GM23248 (cell line): Measurements from ENCODE around the gene DNPH1. TPM values are rescaled to one million over a fixed set of nuclear protein-coding genes. Genes with fewer than 3 reads are reported as not detected.

ENCODE experiments used
- DNase-seq: peaks from one replicate; pipeline ENCODE4 v3.0.0-alpha.2; 2015
- H2AFZ ChIP-seq: fragments of 200-600 bp; sonication (generic); 2 replicates; pipeline ENCODE4 v1.6.1; 2016; ENCODE audit warnings: antibody characterized with exemption
- H3F3A ChIP-seq: fragments of 200-600 bp; sonication (generic); 2 replicates; pipeline ENCODE4 v1.6.1; 2016; ENCODE audit warnings: mild to moderate bottlenecking, antibody characterized with exemption, mixed run types; ENCODE audit not compliant: insufficient read depth
- H3K27ac ChIP-seq: fragments of 200-600 bp; sonication (generic); 2 replicates; pipeline ENCODE4 v1.5.1; 2016; ENCODE audit warnings: mild to moderate bottlenecking
- H3K27me3 ChIP-seq: fragments of 200-600 bp; sonication (generic); replicated peaks from 2 replicates; pipeline ENCODE4 v1.6.1; 2016; ENCODE audit warnings: mild to moderate bottlenecking; ENCODE audit not compliant: insufficient read depth
- H3K36me3 ChIP-seq: fragments of 200-600 bp; sonication (generic); 2 replicates; pipeline ENCODE4 v1.6.1; 2016; ENCODE audit warnings: low read depth, mild to moderate bottlenecking
- H3K4me1 ChIP-seq: fragments of 200-600 bp; sonication (generic); 2 replicates; pipeline ENCODE4 v1.6.1; 2016; ENCODE audit warnings: mild to moderate bottlenecking; ENCODE audit not compliant: insufficient read depth
- H3K4me2 ChIP-seq: fragments of 200-600 bp; sonication (generic); one replicate; pipeline ENCODE4 v1.6.1; 2016; ENCODE audit warnings: mild to moderate bottlenecking; ENCODE audit not compliant: unreplicated experiment
- H3K4me3 ChIP-seq: fragments of 200-600 bp; sonication (generic); 2 replicates; pipeline ENCODE4 v1.5.1; 2016; ENCODE audit warnings: mild to moderate bottlenecking
- H3K79me2 ChIP-seq: fragments of 200-600 bp; sonication (generic); 2 replicates; pipeline ENCODE4 v1.6.1; 2016; ENCODE audit warnings: mild to moderate bottlenecking; ENCODE audit not compliant: insufficient read depth
- H3K9ac ChIP-seq: fragments of 200-600 bp; sonication (generic); 2 replicates; pipeline ENCODE4 v1.6.1; 2016; ENCODE audit warnings: mild to moderate bottlenecking
- H3K9me2 ChIP-seq: fragments of 200-600 bp; sonication (generic); 2 replicates; pipeline ENCODE4 v1.6.1; 2016; ENCODE audit warnings: mixed run types, mild to moderate bottlenecking, moderate library complexity; ENCODE audit not compliant: insufficient read depth
- H3K9me3 ChIP-seq: fragments of 200-600 bp; sonication (generic); one replicate; pipeline ENCODE4 v1.6.1; 2017; ENCODE audit warnings: low read depth
- H4K20me1 ChIP-seq: fragments of 200-600 bp; sonication (generic); 2 replicates; pipeline ENCODE4 v1.6.0; 2016; ENCODE audit not compliant: insufficient read depth
- EZH2 ChIP-seq: fragments of 200-600 bp; sonication (generic); IDR thresholded peaks from 2 replicates; pipeline ENCODE4 v1.6.1; 2018; ENCODE audit warnings: antibody characterized with exemption, mild to moderate bottlenecking; ENCODE audit not compliant: insufficient read depth, poor library complexity, severe bottlenecking
- EZH2phosphoT487 ChIP-seq: fragments of 200-600 bp; sonication (generic); IDR thresholded peaks from 2 replicates; pipeline ENCODE4 v1.6.1; 2018; ENCODE audit warnings: antibody characterized with exemption, moderate library complexity, mild to moderate bottlenecking, low read depth; ENCODE audit not compliant: insufficient read depth
- WGBS, 2 experiments: methylation state at CpG; one replicate each; pipeline ENCODE4 v1.1.6; 2015 to 2017; ENCODE audit warnings: low lambda C conversion rate in 2 of 2, low coverage in 1 of 2; ENCODE audit errors: missing lambda C conversion rate in 2 of 2; 5-methylcytosine and 5-hydroxymethylcytosine counted together
- in situ Hi-C: fragments of 300-500 bp; cut with MboI; formaldehyde crosslinking; loops from 2 replicates; pipeline ENCODE4 v1.15.0; 2020
- polyA plus RNA-seq: library from polyadenylated mRNA; unstranded; fragments of >200 nt; fragmentation: Nextera tagmentation; extraction: Ambion mirVana; gene quantifications from 2 replicates; pipeline ENCODE4 v1.2.1, GENCODE V29; 2016
- total RNA-seq: library from RNA; depleted of rRNA; stranded (reverse); fragments of >200 nt; shearing (Covaris generic); gene quantifications from 2 replicates; pipeline ENCODE4 v1.2.3, GENCODE V29; 2014

Gene DNPH1
- total and polyA plus RNA-seq, 2 experiments from 2014 or later, result 93.6 to 94.8 TPM

DNA sequence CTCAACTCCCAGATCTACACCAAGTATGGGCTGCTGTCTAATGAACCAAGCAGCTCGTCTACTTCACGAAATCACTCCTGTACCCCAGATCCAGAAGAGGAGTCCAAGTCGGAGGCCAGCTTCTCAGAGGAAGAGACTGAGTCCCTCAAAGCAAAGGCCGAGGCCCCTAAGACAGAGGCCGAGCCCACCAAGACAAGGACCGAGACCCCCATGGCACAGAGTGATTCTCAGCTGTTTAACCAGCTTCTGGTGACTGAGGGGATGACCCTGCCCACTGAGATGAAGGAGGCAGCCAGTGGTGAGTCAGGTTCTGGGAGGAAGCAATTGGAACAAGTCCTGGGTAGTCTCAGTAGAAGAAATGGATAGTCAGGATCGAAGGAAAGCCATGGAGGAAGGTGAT lies 41.5 kb downstream of the DNPH1 start:
- Histone ChIP-seq H3K4me2 (no peak overlapping the region), H3K9me2 (no peaks in the 10 kb centered on the region)
- DNase-seq, result no peak

DNA sequence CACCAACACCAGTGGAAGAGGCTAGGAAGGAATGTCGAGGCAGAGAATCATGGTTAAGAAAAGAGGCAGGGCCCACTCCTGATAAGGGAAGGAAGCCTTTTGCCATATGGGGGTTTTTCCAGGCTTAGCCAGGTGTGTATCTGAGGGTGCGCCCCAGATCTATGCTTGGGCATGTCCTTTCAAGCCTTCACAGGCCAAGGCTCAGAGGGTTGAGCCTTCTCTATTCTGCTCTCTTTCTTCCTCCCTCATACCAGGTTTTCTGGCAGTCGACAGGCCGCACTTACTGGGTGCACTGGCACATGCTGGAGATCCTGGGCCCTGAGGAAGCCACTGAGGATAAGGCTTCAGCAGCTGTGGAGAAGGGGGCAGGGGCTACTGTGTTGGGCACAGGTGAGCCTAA lies 42.6 kb downstream of the DNPH1 start:
- Histone ChIP-seq H4K20me1 (no peaks in the 10 kb centered on the region), H2AFZ (no peak overlapping the region), H3K4me3 (no peak overlapping the region), H3K36me3 (peaks cover 9% of the 10 kb centered on the region; the same call in 1 of the 2 replicates), H3K9me2 (no peaks in the 10 kb centered on the region), H3K4me2 (no peak overlapping the region), H3K9ac (no peak overlapping the region), H3K4me1 (peaks cover 10% of the 10 kb centered on the region; the same call in 1 of the 2 replicates), H3K27me3 (no peaks in the 10 kb centered on the region), H3K9me3 (no peaks in the 10 kb centered on the region), H3K27ac (no peak overlapping the region), H3K79me2 (peaks cover 13% of the 10 kb centered on the region; the same call in 1 of the 2 replicates), H3F3A (peaks cover 1% of the 10 kb centered on the region; the same call in 1 of the 2 replicates)
- no peak for DNase-seq
- WGBS, 2 experiments, result 97 to 98% methylated on average over 4 of the region's 4 CpGs
- in situ Hi-C loops, result no loop called here
- TF ChIP-seq EZH2phosphoT487, result no peak
- TF ChIP-seq EZH2, result no peak

More for the DNA sequence above, 41.5 kb downstream of the DNPH1 start:
- H3K27me3 ChIP-seq, result no peaks in the 10 kb centered on the region
- H3K9me3 ChIP-seq, result no peaks in the 10 kb centered on the region
- no peak overlapping the region for H3K27ac ChIP-seq
- peaks cover 5% of the 10 kb centered on the region; the same call in 1 of the 2 replicates for H3K4me1 ChIP-seq
- no peaks in the 10 kb centered on the region for H3F3A ChIP-seq
- H4K20me1 ChIP-seq, result no peaks in the 10 kb centered on the region
- in situ Hi-C loops, result no loop called here
- peaks cover 9% of the 10 kb centered on the region; the same call in 1 of the 2 replicates for H3K36me3 ChIP-seq
- no peak overlapping the region for H3K4me3 ChIP-seq
- no peak overlapping the region for H2AFZ ChIP-seq
- H3K9ac ChIP-seq, result no peak overlapping the region
- peaks cover 8% of the 10 kb centered on the region; the same call in 1 of the 2 replicates for H3K79me2 ChIP-seq
- TF ChIP-seq EZH2phosphoT487, result no peak
- TF ChIP-seq EZH2, result no peak
- 95 to 99% methylated on average over 7 of the region's 7 CpGs for WGBS, 2 experiments

DNA sequence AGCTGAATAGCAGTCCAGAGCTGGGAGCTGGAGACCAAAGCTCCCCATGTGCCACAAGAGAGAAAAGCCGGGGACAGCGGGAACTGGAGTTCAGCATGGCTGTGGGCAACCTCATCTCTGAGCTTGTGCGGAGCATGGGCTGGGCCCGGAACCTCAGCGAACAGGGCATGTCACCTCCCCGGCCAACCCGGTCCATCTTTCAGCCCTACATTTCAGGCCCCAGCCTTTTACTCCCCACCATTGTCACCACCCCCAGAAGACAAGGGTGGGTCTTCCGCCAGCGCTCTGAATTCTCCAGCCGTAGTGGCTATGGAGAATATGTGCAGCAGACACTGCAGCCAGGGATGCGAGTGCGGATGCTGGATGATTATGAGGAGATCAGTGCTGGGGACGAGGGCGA lies 43.3 kb downstream of the DNPH1 start:
- H3K36me3 ChIP-seq, result peaks cover 9% of the 10 kb centered on the region; the same call in 1 of the 2 replicates
- H3K9me3 ChIP-seq, result no peaks in the 10 kb centered on the region
- 98 to 99% methylated on average over 14 of the region's 14 CpGs for WGBS, 2 experiments

DNA sequence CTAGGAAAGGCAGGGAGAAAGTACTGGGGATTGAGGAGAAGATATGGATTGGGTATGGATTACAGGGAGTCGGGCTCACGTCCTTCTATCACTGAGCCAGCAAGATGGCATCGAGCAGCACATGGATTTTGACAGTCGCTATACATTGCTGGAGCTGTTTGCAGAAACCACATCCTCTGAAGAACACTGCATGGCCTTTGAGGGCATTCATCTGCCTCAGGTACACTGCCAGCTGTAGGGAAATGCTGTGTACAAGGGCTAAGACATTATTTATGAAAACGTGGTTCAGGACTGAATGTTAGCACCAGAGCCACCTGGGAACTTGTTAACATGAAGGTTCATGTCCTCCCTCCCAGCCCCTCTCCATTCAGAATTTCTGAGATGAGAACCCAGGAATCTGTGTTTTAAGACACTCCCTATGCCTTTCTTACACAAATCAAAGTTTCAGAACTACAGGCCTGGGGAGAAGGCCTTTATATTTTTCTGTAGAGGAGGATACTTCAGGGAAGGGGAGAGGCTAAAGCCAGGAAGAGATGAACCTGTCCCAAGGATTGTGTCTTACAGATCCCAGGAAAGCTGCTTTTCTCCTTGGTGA lies 43.8 kb downstream of the DNPH1 start:
- TF ChIP-seq EZH2, result no peak
- no peak for TF ChIP-seq EZH2phosphoT487
- peaks cover 9% of the 10 kb centered on the region; the same call in 1 of the 2 replicates for H3K36me3 ChIP-seq
- 81% methylated on average over 5 of the region's 5 CpGs for WGBS, 2 experiments
- no peaks in the 10 kb centered on the region for H3K9me2 ChIP-seq
- H3K27ac ChIP-seq, result no peak overlapping the region
- H3K9ac ChIP-seq, result no peak overlapping the region
- in situ Hi-C loops, result no loop called here
- no peaks in the 10 kb centered on the region for H4K20me1 ChIP-seq
- peaks cover 13% of the 10 kb centered on the region for H3F3A ChIP-seq
- no peaks in the 10 kb centered on the region for H3K27me3 ChIP-seq
- H2AFZ ChIP-seq, result no peak overlapping the region
- H3K79me2 ChIP-seq, result peaks cover 13% of the 10 kb centered on the region; the same call in 1 of the 2 replicates
- no peak overlapping the region for H3K4me3 ChIP-seq
- no peak for DNase-seq
- peaks cover 17% of the 10 kb centered on the region for H3K4me1 ChIP-seq
- no peaks in the 10 kb centered on the region for H3K9me3 ChIP-seq
- H3K4me2 ChIP-seq, result no peak overlapping the region

More for the DNA sequence above, 43.3 kb downstream of the DNPH1 start:
- Histone ChIP-seq H3K79me2 (peaks cover 13% of the 10 kb centered on the region; the same call in 1 of the 2 replicates), H2AFZ (no peak overlapping the region), H4K20me1 (no peaks in the 10 kb centered on the region), H3K9ac (no peak overlapping the region), H3K9me2 (no peaks in the 10 kb centered on the region), H3K27me3 (no peaks in the 10 kb centered on the region), H3K4me1 (peaks cover 16% of the 10 kb centered on the region), H3K4me3 (no peak overlapping the region), H3F3A (peaks cover 8% of the 10 kb centered on the region), H3K4me2 (no peak overlapping the region), H3K27ac (no peak overlapping the region)
- in situ Hi-C loops, result no loop called here
- TF ChIP-seq EZH2 (no peak), EZH2phosphoT487 (no peak)
- no peak for DNase-seq
